Astrocyte (in vitro differentiated cells and primary cell): ENCODE data around the gene TTC7B.

Experiments used
- EZH2 ChIP-seq: IDR thresholded peaks from 2 replicates; pipeline ENCODE4 v1.6.1; 2012; ENCODE audit warnings: mild to moderate bottlenecking, low read length, inconsistent platforms; ENCODE audit not compliant: insufficient read depth
- TF ChIP-seq, protein P1 (sequence below): IDR thresholded peaks from 2 replicates; pipeline ENCODE4 v1.5.1; 2011; ENCODE audit warnings: low read depth, mild to moderate bottlenecking, inconsistent platforms, low read length, moderate library complexity; ENCODE audit not compliant: insufficient read depth

DNA sequence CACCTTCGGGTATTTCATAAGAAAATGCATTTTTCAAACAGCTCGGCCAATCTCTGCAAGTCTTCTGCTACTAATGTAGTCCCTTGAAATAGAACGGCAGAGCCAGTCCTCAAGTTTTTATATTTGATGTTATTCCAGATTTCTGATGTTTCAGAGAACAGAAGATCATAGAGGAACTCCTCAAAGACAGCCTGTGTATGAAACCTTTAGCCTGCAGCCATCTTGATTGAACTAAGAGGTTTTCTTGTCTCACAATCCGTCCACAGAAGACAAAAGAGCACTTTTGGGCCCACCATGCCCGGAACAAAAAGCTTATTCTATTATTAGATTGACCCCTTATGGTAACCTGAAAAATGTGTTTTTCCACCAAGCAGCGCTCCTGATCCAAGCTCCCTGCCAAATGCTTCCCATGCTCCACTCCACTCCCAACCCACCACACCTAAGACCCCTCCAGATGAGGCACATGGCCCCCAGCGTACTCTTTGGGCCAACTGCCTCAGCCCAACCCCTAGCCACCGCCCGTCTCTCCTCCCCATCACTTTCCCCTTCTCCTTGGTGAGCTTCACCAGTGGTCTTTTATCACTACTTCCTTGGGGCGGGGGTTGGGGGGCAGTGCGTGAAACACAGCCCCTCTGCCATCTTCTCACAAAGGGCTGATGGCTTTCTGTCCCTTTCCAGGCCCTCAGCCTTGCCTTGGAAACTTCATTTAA is 243.6 kb downstream of the TTC7B start:
- TF ChIP-seq, protein P1, sequence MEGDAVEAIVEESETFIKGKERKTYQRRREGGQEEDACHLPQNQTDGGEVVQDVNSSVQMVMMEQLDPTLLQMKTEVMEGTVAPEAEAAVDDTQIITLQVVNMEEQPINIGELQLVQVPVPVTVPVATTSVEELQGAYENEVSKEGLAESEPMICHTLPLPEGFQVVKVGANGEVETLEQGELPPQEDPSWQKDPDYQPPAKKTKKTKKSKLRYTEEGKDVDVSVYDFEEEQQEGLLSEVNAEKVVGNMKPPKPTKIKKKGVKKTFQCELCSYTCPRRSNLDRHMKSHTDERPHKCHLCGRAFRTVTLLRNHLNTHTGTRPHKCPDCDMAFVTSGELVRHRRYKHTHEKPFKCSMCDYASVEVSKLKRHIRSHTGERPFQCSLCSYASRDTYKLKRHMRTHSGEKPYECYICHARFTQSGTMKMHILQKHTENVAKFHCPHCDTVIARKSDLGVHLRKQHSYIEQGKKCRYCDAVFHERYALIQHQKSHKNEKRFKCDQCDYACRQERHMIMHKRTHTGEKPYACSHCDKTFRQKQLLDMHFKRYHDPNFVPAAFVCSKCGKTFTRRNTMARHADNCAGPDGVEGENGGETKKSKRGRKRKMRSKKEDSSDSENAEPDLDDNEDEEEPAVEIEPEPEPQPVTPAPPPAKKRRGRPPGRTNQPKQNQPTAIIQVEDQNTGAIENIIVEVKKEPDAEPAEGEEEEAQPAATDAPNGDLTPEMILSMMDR = no peak
- no peak for TF ChIP-seq EZH2
